SIG-M5 (cell line): Measurements from ENCODE around the gene NOL4L.
"Not testable (repeated sequence)": the region's sequence is repeated elsewhere in the genome, so short reads cannot be mapped to it uniquely, and the experiment has no call there.

ENCODE experiments used
- DNase-seq: peaks from one replicate; lab custom pipeline; 2025; lab: John Stamatoyannopoulos, UW

Gene NOL4L

GRCh38 chr20:32507998-32508774, 76.9 kb downstream of the NOL4L start:
- DNase-seq: peak; percentile 51

GRCh38 chr20:32506721-32507120, 78.4 kb downstream of the NOL4L start:
- DNase-seq: no peak

GRCh38 chr20:32505723-32506473, 79.2 kb downstream of the NOL4L start:
- DNase-seq: peak; percentile 47

- no peak for DNase-seq
Observed at GRCh38 chr20:32501709-32502108, 83.4 kb downstream of the NOL4L start.

- no peak for DNase-seq
Observed at GRCh38 chr20:32497589-32498224, 87.4 kb downstream of the NOL4L start.

GRCh38 chr20:32496811-32497533, 88.2 kb downstream of the NOL4L start:
- no peak for DNase-seq

GRCh38 chr20:32495949-32496348, 89.2 kb downstream of the NOL4L start:
- DNase-seq: no peak

- no peak for DNase-seq
Observed at GRCh38 chr20:32495217-32495565, 89.9 kb downstream of the NOL4L start.

- DNase-seq: no peak
Observed at GRCh38 chr20:32494483-32495216, 90.5 kb downstream of the NOL4L start.

GRCh38 chr20:32493356-32493755, 91.8 kb downstream of the NOL4L start:
- no peak for DNase-seq

- not testable (repeated sequence) for DNase-seq
Observed at GRCh38 chr20:32491764-32492151, 93.4 kb downstream of the NOL4L start.

GRCh38 chr20:32490942-32491763, 94.0 kb downstream of the NOL4L start:
- DNase-seq: no peak

- DNase-seq: no peak
Observed at GRCh38 chr20:32488066-32488838, 96.9 kb downstream of the NOL4L start.

GRCh38 chr20:32487381-32487780, 97.8 kb downstream of the NOL4L start:
- no peak for DNase-seq

GRCh38 chr20:32485770-32486478, 99.2 kb downstream of the NOL4L start:
- no peak for DNase-seq

- peak; percentile 65 for DNase-seq
Observed at GRCh38 chr20:32484958-32485769, 100.0 kb downstream of the NOL4L start.

GRCh38 chr20:32484225-32484957, 100.7 kb downstream of the NOL4L start:
- no peak for DNase-seq
